Erythroblast (primary cell): Measurements from ENCODE around the gene MARCHF4.

ENCODE experiments used
- GATA1 ChIP-seq: IDR thresholded peaks from 2 replicates; pipeline ENCODE4 v1.6.1; 2011; ENCODE audit warnings: low read depth, mild to moderate bottlenecking, control low read depth, low read length, moderate library complexity
- POLR2A ChIP-seq: IDR thresholded peaks from 2 replicates; pipeline ENCODE4 v1.6.1; 2011; ENCODE audit warnings: mild to moderate bottlenecking, low read length

GRCh38 chr2:216345846-216346245 lies 26.4 kb downstream of the MARCHF4 start:
- TF ChIP-seq POLR2A = no peak
- no peak for TF ChIP-seq GATA1
